HG03565 (cell line): ENCODE results near the gene TRIAP1.
"Not testable (repeated sequence)": the region's sequence is repeated elsewhere in the genome, so short reads cannot be mapped to it uniquely, and the experiment has no call there.

Experiments used
- ATAC-seq: cut with Tn5 transposase; IDR thresholded peaks from one replicate; pipeline ENCODE4 v1.9.1; 2021; ENCODE audit warnings: mild to moderate bottlenecking, moderate library complexity; ENCODE audit not compliant: unreplicated experiment

The TRIAP1 gene

GRCh38 chr12:120445911-120446843 is at the start of gene TRIAP1, which contains the start of gene GATC:
Gene TRIAP1 (minus strand): TSS chr12:120446384. CDS start chr12:120446372, 12 bp downstream.
Gene GATC (plus strand): TSS chr12:120446444. CDS start chr12:120446481, 37 bp downstream.
- ATAC-seq: peak; percentile 81

DNA sequence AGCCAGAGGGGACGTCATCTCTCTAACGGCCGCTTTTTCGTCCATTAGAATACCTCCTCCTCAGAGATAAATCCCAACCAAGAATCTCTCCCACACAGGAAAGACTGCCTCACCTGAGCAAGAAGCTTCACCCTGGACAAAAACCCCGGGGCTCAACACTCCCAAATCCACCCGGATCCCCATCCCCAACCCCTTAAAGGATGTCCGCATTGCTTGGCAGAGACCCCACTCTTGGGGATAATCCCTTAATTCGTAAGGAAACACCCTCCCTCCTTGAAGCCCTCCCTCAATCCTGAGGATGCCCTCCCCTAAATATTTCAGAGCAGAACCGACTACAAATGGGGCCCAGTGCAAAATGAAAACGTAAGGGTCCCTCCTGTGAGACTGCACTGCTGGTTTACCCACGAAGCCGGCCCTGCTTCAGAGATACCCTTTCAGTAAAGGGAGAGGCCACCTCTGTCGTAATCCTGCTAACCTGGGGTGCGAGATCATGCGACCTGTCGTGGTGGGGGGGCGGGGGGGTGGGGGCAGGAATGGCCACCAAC is 49.1 kb upstream of the TRIAP1 start:
- no peak for ATAC-seq

- ATAC-seq: no peak
Observed at GRCh38 chr12:120490833-120491512, 44.8 kb upstream of the TRIAP1 start.

- no peak for ATAC-seq
Observed at GRCh38 chr12:120490325-120490724, 44.1 kb upstream of the TRIAP1 start.

- no peak for ATAC-seq
Observed at GRCh38 chr12:120489018-120489417, 42.8 kb upstream of the TRIAP1 start.

DNA sequence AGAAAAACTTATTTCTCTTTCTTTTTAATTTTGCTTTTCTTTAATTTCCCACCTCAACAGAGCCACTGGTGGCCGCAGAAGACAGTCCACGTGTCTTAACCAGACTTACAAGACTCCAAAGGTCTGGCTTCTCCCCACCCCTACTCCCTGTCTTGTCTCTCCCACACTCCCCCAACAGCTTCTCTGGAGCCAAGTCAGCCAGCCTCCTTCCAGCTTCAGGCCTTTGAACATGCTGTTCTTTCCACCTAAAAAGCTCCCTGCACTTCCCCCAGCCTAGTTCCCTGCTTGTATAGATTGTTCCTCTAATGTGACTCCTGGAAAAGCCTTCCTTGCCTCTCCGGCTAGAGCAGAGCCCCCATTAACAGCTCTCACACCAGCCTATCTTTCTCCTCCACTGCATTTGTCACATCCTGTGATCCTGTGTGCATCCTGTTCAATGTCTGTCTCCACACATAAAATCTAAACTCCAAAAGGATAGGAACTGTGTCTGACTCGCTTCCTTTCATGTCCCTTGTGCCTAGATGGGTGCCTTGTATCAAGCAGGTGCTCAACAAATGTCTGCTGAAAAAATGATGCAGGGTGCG is 42.0 kb upstream of the TRIAP1 start:
- no peak for ATAC-seq

- ATAC-seq: not testable (repeated sequence)
Observed at GRCh38 chr12:120487552-120487951, 41.4 kb upstream of the TRIAP1 start.

- ATAC-seq: no peak
Observed at GRCh38 chr12:120485961-120486881, 40.0 kb upstream of the TRIAP1 start.

GRCh38 chr12:120483621-120484020 is 37.4 kb upstream of the TRIAP1 start:
- no peak for ATAC-seq

DNA sequence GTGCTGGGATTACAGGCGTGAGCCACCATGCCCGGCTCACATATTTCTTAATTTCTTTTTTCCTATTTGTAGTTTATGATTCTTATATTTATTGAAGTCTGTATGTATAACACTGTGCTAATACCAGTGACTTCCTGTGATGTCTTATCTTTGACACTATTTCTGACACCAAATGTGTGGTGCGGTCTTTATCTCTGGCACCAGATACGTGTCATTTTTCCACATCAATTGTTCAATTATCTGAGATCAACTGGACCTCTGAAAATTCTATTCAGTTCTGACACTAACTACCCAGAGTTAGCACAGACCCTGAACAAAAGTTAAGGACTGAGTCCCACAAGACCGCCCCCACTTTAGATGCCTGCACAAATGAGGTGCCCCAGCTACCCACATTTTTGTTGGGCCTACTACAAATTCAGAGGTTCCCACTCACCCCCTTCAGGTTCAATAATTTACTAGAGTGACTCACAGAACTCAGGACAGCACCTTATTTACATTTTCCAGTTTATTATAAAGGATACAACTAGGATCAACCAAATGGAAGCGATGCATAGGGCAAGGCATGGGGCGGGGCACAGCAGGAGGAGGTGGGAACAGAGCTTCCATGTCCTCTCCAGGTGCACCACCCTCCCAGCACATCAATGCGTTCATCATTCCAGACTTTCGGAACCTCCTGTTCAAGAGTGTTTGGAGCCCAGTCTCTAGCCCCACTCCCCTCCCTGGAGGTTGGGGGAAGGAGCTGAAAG is 35.0 kb upstream of the TRIAP1 start:
- ATAC-seq: no peak

DNA sequence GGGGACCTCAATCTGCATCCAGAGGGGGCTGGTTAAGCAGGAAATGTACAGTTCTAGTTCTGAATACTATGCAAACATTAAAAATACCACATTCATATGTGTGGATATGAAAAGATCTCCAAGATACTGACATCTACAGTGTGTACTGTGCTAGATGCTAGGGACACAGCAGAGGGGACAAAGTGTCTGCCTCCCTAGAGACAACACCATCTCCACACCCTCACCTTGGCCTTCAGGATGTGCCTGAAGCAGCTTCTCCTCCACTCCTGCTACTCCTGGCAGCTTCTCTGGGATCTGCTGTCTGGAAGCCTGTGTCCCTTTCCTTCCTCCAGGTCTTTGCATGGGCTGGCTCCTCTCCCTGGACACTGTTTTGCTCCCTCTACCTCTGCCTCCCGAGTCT is 34.0 kb upstream of the TRIAP1 start:
- ATAC-seq: no peak

DNA sequence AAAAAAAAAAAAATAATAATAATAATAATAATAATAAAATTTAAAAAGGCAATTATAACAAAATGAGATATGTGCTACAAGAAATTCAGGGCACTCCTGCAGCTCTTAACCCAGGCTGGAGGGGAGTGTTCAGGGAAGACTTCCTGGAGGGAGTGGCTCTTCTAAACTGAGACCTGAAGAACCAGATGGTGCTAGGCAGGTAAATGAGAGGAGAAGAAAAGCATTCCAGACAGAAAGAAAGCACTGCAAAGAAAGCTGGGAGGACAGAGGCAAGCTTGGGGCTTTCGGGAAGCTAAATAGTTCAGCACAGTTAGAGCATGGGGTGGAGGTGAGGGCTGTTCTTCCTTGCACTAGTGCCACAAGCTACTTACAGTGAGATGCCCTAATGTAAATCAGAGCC is 33.3 kb upstream of the TRIAP1 start:
- no peak for ATAC-seq

GRCh38 chr12:120475643-120476042 is 29.5 kb upstream of the TRIAP1 start:
- no peak for ATAC-seq

- no peak for ATAC-seq
Observed at GRCh38 chr12:120474616-120474960, 28.4 kb upstream of the TRIAP1 start.

DNA sequence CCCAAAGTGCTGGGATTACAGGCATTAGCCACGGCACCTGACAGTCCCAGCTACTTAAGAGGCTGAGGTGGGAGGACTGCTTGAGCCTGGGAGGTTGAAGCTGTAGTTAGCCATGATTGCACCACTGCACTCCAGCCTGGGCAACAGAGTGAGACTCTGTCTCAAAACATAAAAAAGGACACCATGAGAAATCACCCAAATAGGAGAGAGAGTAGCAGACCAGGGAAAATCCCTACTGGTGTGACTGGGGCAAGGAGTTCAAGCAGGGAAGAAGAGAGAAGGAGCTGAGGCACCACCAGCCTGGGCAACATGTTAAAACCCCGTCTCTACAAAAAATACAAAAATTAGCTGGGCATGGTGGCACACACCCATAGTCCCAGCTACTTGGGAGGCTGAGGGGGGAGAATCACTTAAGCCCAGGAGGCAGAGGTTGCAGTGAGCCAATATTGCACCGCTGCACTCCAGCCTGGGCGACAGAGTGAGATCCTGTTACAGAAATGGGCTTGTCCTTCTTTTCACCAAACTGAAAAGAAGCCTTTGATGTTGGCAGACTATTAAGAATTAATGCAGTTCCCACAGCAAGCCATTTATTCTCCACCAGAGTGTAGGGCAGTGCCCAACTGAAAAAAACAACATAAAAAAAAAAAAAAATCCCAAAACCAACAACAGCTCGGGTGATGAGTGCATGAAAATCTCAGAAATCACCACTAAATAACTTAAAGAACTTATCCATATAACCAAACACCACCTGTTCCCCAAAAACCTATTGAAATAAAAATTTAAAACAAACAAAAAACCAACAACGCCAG is 27.8 kb upstream of the TRIAP1 start:
- ATAC-seq: no peak

- ATAC-seq: no peak
Observed at GRCh38 chr12:120472521-120472920, 26.3 kb upstream of the TRIAP1 start.

- no peak for ATAC-seq
Observed at GRCh38 chr12:120470150-120470784, 24.1 kb upstream of the TRIAP1 start.

- ATAC-seq: peak; percentile 77
Observed at GRCh38 chr12:120469450-120470149, 23.4 kb upstream of the TRIAP1 start, which contains the start of gene SRSF9. Gene SRSF9 (minus strand): TSS chr12:120469748. CDS start chr12:120469609, 139 bp downstream.
